Common myeloid progenitor, CD34-positive (primary cell): ENCODE measurements around the gene FBXW5.

Source experiments
- CTCF ChIA-PET: fragments of 350-600 bp; sonication (Branson Sonifier 250); formaldehyde crosslinking; loops from one replicate; lab custom pipeline; 2021; ENCODE audit warnings: antibody characterized with exemption; lab: Charles Lee
- POLR2A ChIA-PET: fragments of 350-600 bp; sonication (Branson Sonifier 250); formaldehyde crosslinking; loops from one replicate; lab custom pipeline; 2021; ENCODE audit warnings: antibody characterized with exemption; lab: Charles Lee
- DNase-seq, 3 donors: peaks; one replicate each; pipeline versions ENCODE4 v3.0.0 to v3.0.0-alpha.2; 2013
- H3K27ac ChIP-seq, 2 experiments: 1 replicate in 1 of 2; 2 replicates in 1 of 2; pipeline ENCODE4 v1.7.0; 2013; ENCODE audit warnings: inconsistent platforms in 2 of 2, low read length in 2 of 2, mild to moderate bottlenecking in 2 of 2, low read depth in 1 of 2, moderate library complexity in 1 of 2; ENCODE audit not compliant: severe bottlenecking in 2 of 2, insufficient read depth in 1 of 2, poor library complexity in 1 of 2
- H3K27me3 ChIP-seq, 5 experiments: replicated peaks in 2 of 5; 1 replicate in 3 of 5; 2 replicates in 2 of 5; pipeline versions ENCODE4 v1.6.1 to v1.7.0; 2013; ENCODE audit warnings: low read length in 4 of 5, mild to moderate bottlenecking in 2 of 5, moderate library complexity in 2 of 5, inconsistent platforms in 1 of 5; ENCODE audit not compliant: insufficient read depth in 5 of 5, control insufficient read depth in 4 of 5
- H3K36me3 ChIP-seq, 4 experiments: 1 replicate in 2 of 4; 2 replicates in 2 of 4; pipeline versions ENCODE4 v1.6.1 to v1.7.0; 2013; ENCODE audit warnings: low read length in 3 of 4, control low read depth in 1 of 4, mild to moderate bottlenecking in 1 of 4; ENCODE audit not compliant: control insufficient read depth in 4 of 4, insufficient read depth in 4 of 4
- H3K4me1 ChIP-seq, 4 experiments: 1 replicate in 3 of 4; 2 replicates in 1 of 4; pipeline versions ENCODE4 v1.6.1 to v1.7.1; 2013; ENCODE audit warnings: low read length in 3 of 4, mild to moderate bottlenecking in 3 of 4, control low read depth in 1 of 4, inconsistent platforms in 1 of 4, moderate library complexity in 1 of 4; ENCODE audit not compliant: control insufficient read depth in 4 of 4, insufficient read depth in 4 of 4; ENCODE audit errors: control extremely low read depth in 1 of 4
- H3K4me3 ChIP-seq, 7 experiments: 1 replicate in 4 of 7; 2 replicates in 3 of 7; pipeline versions ENCODE4 v1.5.1 to v1.7.0; 2013; ENCODE audit warnings: mild to moderate bottlenecking in 7 of 7, low read length in 6 of 7, moderate library complexity in 6 of 7, inconsistent platforms in 2 of 7, low read depth in 2 of 7, control low read depth in 1 of 7; ENCODE audit not compliant: insufficient read depth in 4 of 7, control insufficient read depth in 1 of 7; ENCODE audit errors: extremely low read depth in 1 of 7
- H3K9me3 ChIP-seq, 5 experiments: 1 replicate in 4 of 5; 2 replicates in 1 of 5; pipeline versions ENCODE4 v1.6.1 to v1.7.1; 2013; ENCODE audit warnings: low read length in 4 of 5, mild to moderate bottlenecking in 2 of 5, inconsistent platforms in 1 of 5, low read depth in 1 of 5, moderate library complexity in 1 of 5; ENCODE audit not compliant: control insufficient read depth in 4 of 5, insufficient read depth in 2 of 5; ENCODE audit errors: control extremely low read depth in 1 of 5
- WGBS: methylation state at CpG from one replicate; pipeline ENCODE4 v1.1.5; 2013; ENCODE audit not compliant: insufficient coverage; 5-methylcytosine and 5-hydroxymethylcytosine counted together

FBXW5 gene

DNA sequence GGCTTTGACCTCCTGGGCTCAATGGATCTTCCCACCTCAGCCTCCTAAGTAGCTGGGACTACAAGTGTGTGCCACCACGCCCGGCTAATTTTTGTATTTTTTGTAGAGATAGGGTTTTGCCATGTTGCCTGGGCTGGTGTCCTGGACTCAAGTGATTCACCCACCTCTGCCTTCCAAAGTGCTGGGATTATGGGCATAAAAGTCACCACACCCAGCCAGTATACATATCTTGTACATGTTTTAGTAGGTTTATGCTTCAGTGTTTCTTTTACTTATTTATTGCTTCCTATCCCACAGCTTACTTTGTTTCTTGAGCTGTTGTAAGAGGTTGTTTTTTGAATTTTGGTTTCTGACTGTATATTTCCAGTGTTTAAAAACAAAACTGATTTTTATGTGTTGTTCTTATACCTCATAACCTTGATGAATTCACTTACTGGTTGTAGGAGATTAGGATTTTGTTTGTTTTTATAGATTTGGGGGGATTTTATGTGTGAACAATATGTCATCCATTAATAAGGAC, 12.9 kb downstream of the FBXW5 start:
- POLR2A ChIA-PET: interaction anchor here (0.7 kb wide), 1 partner anchor 119 kb away, joined by 3 read pairs; no protein-coding TSS in a partner anchor
- no peaks in the 10 kb centered on the region for H3K27me3 ChIP-seq
- no peak overlapping the region for H3K4me3 ChIP-seq
- no peaks in the 10 kb centered on the region for H3K9me3 ChIP-seq
- no CpG with 5 or more reads among the region's 2 CpGs for WGBS
- DNase-seq: no peak
- H3K27ac ChIP-seq: no peak overlapping the region
- H3K36me3 ChIP-seq: peaks cover 2 to 31% (median 19%) of the 10 kb centered on the region in 4 experiments
- H3K4me1 ChIP-seq: no peaks in the 10 kb centered on the region
- CTCF ChIA-PET: no interaction called here

DNA sequence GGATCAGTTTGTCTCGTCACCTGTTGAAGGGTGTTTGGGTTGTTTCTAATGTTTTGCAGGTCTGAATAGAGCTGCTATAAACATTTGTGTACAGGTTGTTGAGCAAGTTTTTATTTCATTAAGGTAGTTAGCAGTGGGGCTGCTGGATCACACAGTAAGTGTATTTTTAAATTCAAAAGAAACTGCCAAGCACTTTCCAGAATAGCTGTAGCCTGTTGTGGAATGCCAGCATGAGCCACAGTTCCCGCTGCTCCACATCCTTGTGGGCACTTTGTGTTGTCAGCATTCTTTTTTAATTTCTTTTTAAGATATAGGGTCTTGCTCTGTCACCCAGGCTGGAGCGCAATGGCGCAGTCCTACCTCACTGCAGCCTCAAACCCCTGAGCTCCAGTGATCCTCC, 14.5 kb downstream of the FBXW5 start:
- no peak overlapping the region for H3K4me3 ChIP-seq
- ChIA-PET POLR2A (no interaction called here), CTCF (interaction anchor here (1.0 kb wide), 1 partner anchor 12 kb away, joined by 3 read pairs; no protein-coding TSS in a partner anchor)
- no peaks in the 10 kb centered on the region for H3K27me3 ChIP-seq
- H3K27ac ChIP-seq: no peak overlapping the region
- no peaks in the 10 kb centered on the region for H3K9me3 ChIP-seq
- H3K4me1 ChIP-seq: no peaks in the 10 kb centered on the region
- no peak for DNase-seq
- H3K36me3 ChIP-seq: peaks cover 2 to 46% (median 27%) of the 10 kb centered on the region in 4 experiments
- WGBS: 100% methylated on average over 4 of the region's 4 CpGs

DNA sequence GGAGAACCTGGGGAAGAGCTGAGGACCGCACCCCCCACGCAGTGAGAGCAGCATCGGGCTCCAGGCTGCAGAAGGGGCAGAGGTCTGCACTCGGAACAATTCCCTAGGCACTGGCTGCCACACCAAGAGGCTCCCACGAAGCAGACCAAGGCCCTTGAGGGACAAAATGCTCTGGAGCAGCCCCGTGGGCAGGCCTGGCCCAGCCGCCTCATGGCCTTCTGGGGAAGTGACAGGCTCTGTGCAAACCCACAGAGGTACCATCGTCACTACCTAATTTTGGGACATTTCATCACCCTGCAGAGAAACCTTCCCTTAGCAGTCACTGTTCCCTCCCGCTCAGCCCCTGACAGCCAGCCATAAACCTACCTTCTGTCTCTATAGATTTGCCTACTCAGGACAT, 15.9 kb downstream of the FBXW5 start:
- H3K9me3 ChIP-seq: no peaks in the 10 kb centered on the region
- no peaks in the 10 kb centered on the region for H3K27me3 ChIP-seq
- ChIA-PET POLR2A (interaction anchor here (0.6 kb wide), 2 partner anchors 26 to 215 kb away, joined by 3 to 5 read pairs; no protein-coding TSS in a partner anchor), CTCF (interaction anchor here (1.0 kb wide), 1 partner anchor 11 kb away, joined by 3 read pairs; no protein-coding TSS in a partner anchor)
- no peak overlapping the region for H3K4me3 ChIP-seq
- DNase-seq: peak in 1 of 3 donors; percentile 14
- 91% methylated on average over 9 of the region's 9 CpGs for WGBS
- H3K4me1 ChIP-seq: no peaks in the 10 kb centered on the region
- peaks cover 4 to 52% (median 35%) of the 10 kb centered on the region in 4 experiments for H3K36me3 ChIP-seq
- peak overlapping the region in 1 of 2 experiments; percentile 5 for H3K27ac ChIP-seq

DNA sequence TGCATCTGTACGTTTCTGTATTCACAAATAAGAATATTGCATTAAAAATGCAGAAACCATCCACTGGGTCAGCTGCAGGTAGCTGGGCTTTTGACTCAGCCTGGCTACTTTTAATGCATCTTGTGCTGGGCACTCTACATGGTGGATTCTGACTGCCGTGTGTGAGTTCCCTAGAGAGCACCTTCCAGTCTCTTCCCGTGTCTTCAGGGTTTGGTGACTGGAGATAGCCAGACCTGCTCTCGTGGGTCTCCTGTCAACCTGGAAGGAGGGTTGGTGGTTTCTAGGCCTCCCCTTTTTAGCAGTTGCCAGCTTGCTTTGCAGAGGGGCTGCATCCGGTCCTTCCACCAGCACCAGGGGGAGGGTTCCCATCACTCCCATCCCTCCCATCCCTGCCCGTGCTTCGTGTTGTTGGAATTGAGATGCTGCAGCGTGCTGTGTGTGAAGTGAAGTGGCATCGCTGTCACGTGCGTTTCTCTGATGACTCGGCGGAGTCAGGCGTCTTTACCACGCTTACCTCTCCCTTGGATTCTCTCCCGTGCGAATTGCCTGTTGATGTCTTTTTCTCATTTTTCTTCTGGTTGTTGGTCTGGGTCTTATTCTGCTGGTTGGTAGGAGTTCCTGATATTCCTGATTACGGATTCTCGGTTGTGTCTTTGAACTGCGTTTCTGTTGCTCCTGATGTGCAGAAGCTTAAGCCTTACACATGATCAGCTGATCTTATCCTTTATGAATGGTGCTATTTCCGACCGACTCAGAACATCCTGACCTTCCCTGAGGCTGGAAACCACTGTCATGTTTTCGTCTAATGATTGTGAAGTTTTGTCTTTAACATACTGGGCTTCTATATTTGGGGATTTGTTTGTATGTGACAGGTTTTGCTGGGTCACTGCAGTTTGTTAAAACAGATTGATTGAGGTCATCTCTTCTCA, 16.9 kb downstream of the FBXW5 start:
- Histone ChIP-seq H3K4me3 (no peak overlapping the region), H3K27ac (peak overlapping the region in 1 of 2 experiments; percentile 5), H3K36me3 (peaks cover 6 to 53% (median 36%) of the 10 kb centered on the region in 4 experiments), H3K27me3 (no peaks in the 10 kb centered on the region), H3K9me3 (no peaks in the 10 kb centered on the region), H3K4me1 (no peaks in the 10 kb centered on the region)
- CTCF ChIA-PET: interaction anchor here (0.6 to 1.5 kb wide), 6 partner anchors 12 to 102 kb away, joined by 3 to 4 read pairs (median 3); partner anchors contain the start of gene AJM1
- WGBS: 82% methylated on average over 13 of the region's 23 CpGs
- no peak for DNase-seq
- POLR2A ChIA-PET: no interaction called here

DNA sequence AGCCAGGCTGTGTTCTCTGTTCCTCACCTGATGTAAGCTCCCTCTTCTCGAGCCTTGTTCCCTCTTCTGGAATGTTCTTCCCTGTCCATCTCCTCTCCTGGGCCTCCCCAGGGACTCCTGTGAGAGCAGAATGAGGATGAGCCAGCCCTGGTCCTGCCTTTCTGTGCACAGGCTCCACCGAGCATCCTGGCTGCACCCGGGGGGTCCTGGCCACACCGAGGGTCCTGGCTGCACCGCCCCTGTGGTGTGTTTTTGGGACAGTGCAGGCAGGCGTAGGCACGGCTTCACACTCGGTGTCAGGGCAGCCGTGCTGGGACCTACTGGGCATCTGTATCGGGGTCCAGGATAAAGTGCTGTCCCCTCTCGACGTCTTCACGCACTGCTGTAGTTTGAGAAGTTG, 17.8 kb downstream of the FBXW5 start:
- no peak overlapping the region for H3K27ac ChIP-seq
- no peaks in the 10 kb centered on the region for H3K4me1 ChIP-seq
- DNase-seq: no peak
- H3K36me3 ChIP-seq: peaks cover 9 to 60% (median 39%) of the 10 kb centered on the region in 4 experiments
- H3K9me3 ChIP-seq: no peaks in the 10 kb centered on the region
- CTCF ChIA-PET: interaction anchor here (0.6 to 1.5 kb wide), 6 partner anchors 11 to 103 kb away, joined by 3 to 4 read pairs (median 3); partner anchors contain the start of gene AJM1
- WGBS: over 99% methylated on average over 10 of the region's 13 CpGs
- H3K4me3 ChIP-seq: no peak overlapping the region
- POLR2A ChIA-PET: no interaction called here
- H3K27me3 ChIP-seq: no peaks in the 10 kb centered on the region

DNA sequence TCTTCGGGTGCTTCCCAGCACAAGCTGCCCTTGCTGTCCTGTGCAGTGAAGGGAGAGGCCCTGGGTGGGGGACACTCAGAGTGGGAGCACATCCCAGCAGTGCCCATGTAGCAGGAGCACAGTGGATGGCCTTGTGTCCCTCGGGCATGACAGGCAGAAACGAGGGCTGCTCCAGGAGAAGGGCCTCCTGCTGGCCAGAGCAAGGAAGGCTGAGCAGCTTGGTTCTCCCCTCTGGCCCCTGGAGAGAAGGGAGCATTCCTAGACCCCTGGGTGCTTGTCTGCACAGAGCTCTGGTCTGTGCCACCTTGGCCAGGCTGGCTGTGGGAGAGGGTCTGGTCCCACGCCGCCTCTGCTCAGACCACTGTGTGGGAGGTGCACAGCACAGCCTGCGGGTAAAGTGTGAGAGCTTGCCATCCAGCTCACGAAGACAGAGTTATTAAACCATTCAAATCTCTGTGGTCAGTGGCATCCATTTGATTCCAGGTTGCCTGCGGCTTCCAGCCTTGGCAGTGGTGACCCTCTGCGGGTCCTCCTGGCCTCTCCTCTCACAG, 18.3 kb downstream of the FBXW5 start:
- H3K36me3 ChIP-seq: peaks cover 9 to 63% (median 41%) of the 10 kb centered on the region in 4 experiments
- DNase-seq: no peak
- H3K27ac ChIP-seq: no peak overlapping the region
- CTCF ChIA-PET: interaction anchor here (1.0 to 1.5 kb wide), 4 partner anchors 12 to 103 kb away, joined by 3 to 4 read pairs (median 3); partner anchors contain the start of gene AJM1
- WGBS: 98% methylated on average over 9 of the region's 9 CpGs
- no peaks in the 10 kb centered on the region for H3K9me3 ChIP-seq
- POLR2A ChIA-PET: no interaction called here
- no peaks in the 10 kb centered on the region for H3K4me1 ChIP-seq
- H3K27me3 ChIP-seq: no peaks in the 10 kb centered on the region
- H3K4me3 ChIP-seq: no peak overlapping the region
